Stimulated activated CD8-positive, alpha-beta memory T cell treated with anti-CD3 and anti-CD28 coated beads, Interleukin-2, amount 100 ng/mL, for 1 hour (primary cell): ENCODE measurements around the gene SLC22A2.

Experiments used
- DNase-seq, 2 donors: peaks; one replicate each; pipeline ENCODE4 v3.0.0-alpha.2; 2020; ENCODE audit warnings: low read depth in 2 of 2

The SLC22A2 gene

DNA sequence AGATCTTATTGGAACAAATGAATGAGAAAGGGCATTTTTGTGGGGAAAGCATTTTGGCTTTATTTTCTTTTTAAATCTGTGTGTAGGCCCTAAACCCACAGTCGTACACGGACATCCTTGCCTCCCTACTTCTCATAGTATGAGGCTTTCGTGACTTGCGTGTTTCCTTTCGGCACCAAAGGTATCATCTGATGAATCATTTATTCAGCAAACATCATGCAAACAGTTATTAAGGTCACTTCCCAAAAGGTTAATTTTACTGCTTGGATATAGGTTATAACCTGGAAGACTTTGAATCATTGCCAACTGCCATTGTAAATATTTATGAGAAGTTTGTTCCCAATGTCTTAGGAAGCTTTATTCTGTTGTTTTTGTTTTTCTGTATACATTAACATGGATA lies 15.1 kb upstream of the SLC22A2 start:
- DNase-seq: no peak

GRCh38 chr6:160273196-160273595 lies 14.6 kb upstream of the SLC22A2 start:
- no peak for DNase-seq

DNA sequence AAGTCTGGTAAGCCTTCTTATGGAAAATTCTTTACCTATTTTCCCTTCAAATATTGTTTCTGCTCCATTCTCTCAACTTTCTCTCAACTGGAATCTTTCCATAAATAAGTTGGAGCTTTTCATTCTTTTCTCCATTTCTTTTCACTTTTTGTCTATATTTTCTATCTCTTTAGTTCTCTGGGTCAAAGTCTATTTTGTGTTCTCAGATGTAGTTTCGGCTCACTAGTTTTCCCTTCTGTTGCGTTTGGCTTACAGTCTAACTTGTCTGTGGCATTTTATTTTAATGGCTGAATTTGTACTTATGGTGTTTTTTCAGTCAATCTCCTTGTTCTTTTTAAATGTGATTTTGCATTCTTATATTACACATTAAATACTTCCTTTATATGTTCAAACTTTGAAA lies 14.1 kb upstream of the SLC22A2 start:
- DNase-seq: no peak

- no peak for DNase-seq
These were observed 11.7 kb upstream of the SLC22A2 start for GRCh38 chr6:160270347-160270746.

GRCh38 chr6:160269771-160270170 lies 11.2 kb upstream of the SLC22A2 start:
- no peak for DNase-seq

- DNase-seq: no peak
These were observed 10.5 kb upstream of the SLC22A2 start for GRCh38 chr6:160269023-160269521.

- no peak for DNase-seq
These were observed 8.5 kb upstream of the SLC22A2 start for GRCh38 chr6:160267102-160267501.

DNA sequence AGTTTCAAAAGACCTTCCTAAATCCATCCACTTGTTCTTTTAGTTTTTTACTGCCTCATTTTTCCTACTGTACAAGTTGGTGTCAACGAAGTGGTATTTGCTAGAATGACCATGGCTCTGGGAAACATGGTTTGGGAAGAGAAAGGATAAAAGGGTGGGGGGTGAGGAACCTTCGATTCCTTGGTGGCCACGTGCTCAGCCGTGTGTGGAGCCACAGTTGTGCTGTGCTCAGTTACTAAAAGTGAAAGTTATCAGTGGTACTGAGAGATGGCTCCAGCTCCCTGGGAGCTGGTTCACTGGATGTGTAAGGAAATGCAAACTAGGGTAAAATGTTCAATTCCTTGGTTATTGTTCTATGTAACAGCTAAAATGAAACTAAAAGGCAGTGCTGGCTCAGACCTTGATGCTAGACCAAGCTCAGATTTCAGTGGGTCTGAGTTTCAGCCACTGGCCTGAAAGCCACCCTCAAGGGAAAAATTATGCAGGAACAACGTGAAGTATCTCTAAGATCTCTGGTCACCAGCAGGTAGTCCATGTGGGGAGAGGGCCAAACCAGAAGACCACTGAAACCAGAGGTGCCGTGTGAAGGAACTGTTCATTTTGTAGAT lies 7.4 kb upstream of the SLC22A2 start:
- DNase-seq: no peak

DNA sequence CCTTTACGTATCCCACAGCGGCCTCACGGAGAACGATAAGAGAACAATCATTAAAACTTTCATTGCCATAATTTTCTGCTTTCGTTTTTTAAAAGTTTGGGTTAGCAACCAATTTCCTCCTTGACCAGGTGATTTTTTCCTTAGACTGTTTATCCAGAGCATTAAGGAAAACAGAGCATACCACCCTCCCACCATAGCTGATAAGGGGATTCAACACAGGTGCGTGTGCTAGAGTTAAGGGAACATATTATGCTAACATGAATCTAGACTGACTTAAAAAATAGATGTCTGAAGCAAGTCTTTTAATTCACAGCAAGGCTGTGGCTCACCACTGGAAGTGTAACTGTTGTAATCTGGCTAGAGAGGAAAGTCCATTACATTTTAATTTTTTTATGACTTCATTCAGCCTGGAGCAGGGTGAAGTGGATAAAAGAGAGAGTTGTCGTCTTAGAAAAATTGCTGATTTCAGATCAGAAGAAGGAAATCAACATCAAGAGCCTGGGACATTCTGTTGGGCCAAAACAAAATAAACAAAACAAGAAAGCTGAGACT lies 5.5 kb upstream of the SLC22A2 start:
- no peak for DNase-seq

GRCh38 chr6:160263196-160263939 lies 4.7 kb upstream of the SLC22A2 start:
- DNase-seq: no peak

- DNase-seq: no peak
These were observed 3.5 kb upstream of the SLC22A2 start for GRCh38 chr6:160261991-160262680.

- no peak for DNase-seq
These were observed 2.3 kb upstream of the SLC22A2 start for GRCh38 chr6:160260803-160261450.

GRCh38 chr6:160260367-160260766 lies 1.7 kb upstream of the SLC22A2 start:
- DNase-seq: no peak

- no peak for DNase-seq
These were observed 977 bp upstream of the SLC22A2 start for GRCh38 chr6:160259598-160259997.

DNA sequence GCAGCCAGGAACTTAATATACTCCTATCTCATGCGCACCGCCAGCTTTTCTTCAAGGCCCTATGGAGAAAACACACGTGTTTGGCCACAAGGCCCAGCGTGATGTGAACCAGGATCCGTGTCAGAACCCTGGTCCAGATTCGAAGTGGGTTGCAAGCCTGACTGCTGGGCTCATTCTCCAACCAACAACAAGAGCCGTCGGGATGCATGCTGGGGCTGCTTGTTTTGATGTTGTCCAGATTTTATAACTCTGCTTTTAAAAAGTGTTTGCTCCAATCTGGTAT lies 463 bp upstream of the SLC22A2 start:
- DNase-seq: no peak

- DNase-seq: no peak
These were observed 2.2 kb downstream of the SLC22A2 start for GRCh38 chr6:160256445-160256844.

- no peak for DNase-seq
These were observed 3.9 kb downstream of the SLC22A2 start for GRCh38 chr6:160254467-160255312.

- DNase-seq: no peak
These were observed 4.9 kb downstream of the SLC22A2 start for GRCh38 chr6:160253714-160254113.

- no peak for DNase-seq
These were observed 5.3 kb downstream of the SLC22A2 start for GRCh38 chr6:160253292-160253691.

- DNase-seq: no peak
These were observed 6.4 kb downstream of the SLC22A2 start for GRCh38 chr6:160252073-160252813.

GRCh38 chr6:160249671-160250070 lies 8.9 kb downstream of the SLC22A2 start:
- DNase-seq: no peak
